Measurements from ENCODE around the gene KRTCAP2. TPM values are rescaled to one million over a fixed set of nuclear protein-coding genes. Genes with fewer than 3 reads are reported as not detected.

The KRTCAP2 gene
- total RNA-seq, 2 donors from 2014 or later: 111 to 236 TPM

DNA sequence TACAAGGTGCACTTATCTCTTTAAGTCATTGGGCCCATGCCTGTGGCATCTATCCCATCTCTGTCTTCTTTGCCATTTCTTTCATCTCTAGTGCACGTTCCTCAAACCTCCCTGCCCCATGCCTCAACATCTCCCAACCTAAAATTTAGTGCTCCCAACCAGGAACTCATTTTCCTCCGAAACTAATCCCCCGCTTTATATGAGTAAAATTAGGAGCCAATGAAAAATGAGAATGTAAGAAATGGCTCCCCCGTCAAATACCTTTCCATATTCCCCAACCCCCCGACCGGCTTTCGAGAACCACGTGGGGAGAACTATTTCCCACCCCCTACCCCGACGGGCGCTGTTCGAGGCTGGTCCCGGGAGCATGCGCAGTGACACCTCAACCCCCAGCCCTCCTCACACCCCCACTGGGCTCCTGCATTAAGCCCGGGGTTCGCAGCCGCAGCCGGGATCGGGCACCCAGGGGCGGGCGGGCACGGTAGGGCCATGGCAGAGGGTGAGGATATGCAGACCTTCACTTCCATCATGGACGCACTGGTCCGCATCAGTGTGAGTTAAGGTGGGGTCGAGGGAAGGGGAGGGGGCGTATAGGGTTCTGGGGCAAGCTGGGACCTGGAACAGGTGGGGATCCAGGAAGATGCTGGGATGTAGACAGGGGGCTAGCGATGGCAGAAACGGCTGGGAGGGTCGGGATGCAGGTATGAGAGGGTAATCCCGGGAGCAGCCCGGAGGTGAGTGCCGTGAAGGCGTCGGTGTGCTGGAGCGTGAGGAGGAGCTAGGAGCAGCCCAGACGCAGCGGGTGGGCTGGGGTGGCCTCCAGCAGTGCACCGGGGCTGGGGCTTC, 597 bp upstream of the KRTCAP2 start, which contains the start of gene TRIM46:
TSS of gene TRIM46 (plus strand) at position 372 of the 846 bp plus-strand sequence. CDS start at position 490, 118 bp downstream.
- Histone ChIP-seq H3K4me1 (replicated peaks) (no peaks in the 10 kb centered on the region), H3K36me3 (peaks cover 0 to 11% of the 10 kb centered on the region in 2 donors), H3K4me3 (peak within 1 kb of the TSS; percentile 61 to 78), H3K9me3 (no peaks in the 10 kb centered on the region), H3K27ac (peak within 1 kb of the TSS; percentile 86 to 89), H3K27me3 (replicated peaks; ENCODE audit: insufficient read depth) (peaks cover 2% of the 10 kb centered on the region)
- under 1% methylated on average over 38 of the region's 38 CpGs for WGBS
- intact Hi-C loops (cut with DNase I): no loop called here
- TF ChIP-seq, protein P1, sequence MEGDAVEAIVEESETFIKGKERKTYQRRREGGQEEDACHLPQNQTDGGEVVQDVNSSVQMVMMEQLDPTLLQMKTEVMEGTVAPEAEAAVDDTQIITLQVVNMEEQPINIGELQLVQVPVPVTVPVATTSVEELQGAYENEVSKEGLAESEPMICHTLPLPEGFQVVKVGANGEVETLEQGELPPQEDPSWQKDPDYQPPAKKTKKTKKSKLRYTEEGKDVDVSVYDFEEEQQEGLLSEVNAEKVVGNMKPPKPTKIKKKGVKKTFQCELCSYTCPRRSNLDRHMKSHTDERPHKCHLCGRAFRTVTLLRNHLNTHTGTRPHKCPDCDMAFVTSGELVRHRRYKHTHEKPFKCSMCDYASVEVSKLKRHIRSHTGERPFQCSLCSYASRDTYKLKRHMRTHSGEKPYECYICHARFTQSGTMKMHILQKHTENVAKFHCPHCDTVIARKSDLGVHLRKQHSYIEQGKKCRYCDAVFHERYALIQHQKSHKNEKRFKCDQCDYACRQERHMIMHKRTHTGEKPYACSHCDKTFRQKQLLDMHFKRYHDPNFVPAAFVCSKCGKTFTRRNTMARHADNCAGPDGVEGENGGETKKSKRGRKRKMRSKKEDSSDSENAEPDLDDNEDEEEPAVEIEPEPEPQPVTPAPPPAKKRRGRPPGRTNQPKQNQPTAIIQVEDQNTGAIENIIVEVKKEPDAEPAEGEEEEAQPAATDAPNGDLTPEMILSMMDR (IDR thresholded peaks at IDR 0.05): no peak
- TF ChIP-seq POLR2AphosphoS5 (IDR thresholded peaks at IDR 0.05) (no peak), POLR2A (IDR thresholded peaks at IDR 0.05) (no peak)
- DNase-seq (ENCODE audit: low spot score): no peak

DNA sequence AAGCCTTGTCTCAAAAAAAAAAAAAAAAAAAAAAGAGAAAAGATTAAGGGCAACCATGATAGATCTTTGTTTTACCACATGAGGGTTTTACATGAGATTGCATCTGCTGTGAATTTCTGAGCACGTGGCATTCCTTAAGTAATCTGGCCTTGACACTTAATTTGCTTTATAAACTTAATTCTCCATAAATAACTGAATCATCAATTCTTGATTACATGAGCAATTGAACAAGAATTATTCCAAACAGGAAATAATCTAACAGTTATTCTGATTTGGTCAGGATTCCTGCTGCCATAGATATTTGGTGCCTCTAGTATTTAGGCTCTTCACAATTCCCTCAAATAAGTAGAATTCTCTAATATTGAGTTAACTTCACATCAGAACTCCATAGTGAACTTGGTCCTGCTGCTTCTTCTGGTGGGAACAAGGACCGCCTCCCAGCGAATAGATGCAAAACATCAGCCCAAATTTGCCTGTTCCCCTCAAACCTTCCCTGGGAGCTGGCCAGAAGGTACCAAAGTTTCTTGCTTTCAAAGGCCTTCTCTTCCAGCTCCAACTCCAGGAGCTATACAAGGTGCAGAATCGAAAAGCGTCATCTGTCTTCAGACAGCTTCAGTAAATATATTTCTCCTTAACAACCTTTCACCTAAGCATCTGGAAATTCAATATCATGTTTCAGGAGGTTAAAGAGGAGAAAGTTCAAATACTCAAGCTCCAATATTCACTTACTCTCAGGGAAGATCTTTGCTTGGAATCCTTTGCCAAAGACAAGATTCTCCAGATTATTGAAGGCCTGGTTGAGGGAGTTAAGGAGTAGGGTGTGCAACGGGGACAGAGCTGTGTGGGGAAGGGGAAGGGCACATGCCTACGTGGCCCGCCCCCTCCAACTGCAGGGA, 1.0 kb downstream of the KRTCAP2 start:
- intact Hi-C loops (cut with DNase I): no loop called here
- peaks cover 0 to 11% of the 10 kb centered on the region in 2 donors for H3K36me3 ChIP-seq
- peak overlapping the region; percentile 86 to 89 for H3K27ac ChIP-seq
- H3K4me1 ChIP-seq (replicated peaks): peaks cover 3% of the 10 kb centered on the region
- WGBS: 44% methylated on average over 8 of the region's 8 CpGs
- no peak for TF ChIP-seq POLR2A (IDR thresholded peaks at IDR 0.05)
- TF ChIP-seq, protein P1 (IDR thresholded peaks at IDR 0.05): no peak
- no peak for TF ChIP-seq POLR2AphosphoS5 (IDR thresholded peaks at IDR 0.05)
- peak overlapping the region; percentile 61 to 78 for H3K4me3 ChIP-seq
- peaks cover 2% of the 10 kb centered on the region for H3K27me3 ChIP-seq (replicated peaks; ENCODE audit: insufficient read depth)
- no peaks in the 10 kb centered on the region for H3K9me3 ChIP-seq
- no peak for DNase-seq (ENCODE audit: low spot score)

DNA sequence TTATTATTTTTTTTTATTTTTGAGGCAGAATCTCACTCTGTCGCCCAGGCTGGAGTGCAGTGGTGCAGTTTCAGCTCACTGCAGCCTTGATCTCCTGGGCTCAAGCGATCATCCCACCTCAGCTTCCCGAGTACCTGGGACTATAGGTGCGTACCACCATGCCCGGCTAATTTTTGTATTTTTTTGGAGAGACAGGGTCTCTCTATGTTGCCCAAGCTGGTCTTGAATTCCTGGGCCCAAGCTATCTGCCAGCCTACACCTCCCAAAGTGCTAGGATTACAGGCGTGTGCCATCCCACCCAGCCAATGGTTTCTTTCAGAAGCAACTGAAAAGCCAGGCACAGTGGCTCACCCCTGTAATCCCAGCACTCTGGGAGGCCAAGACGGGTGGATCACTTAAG, 2.3 kb downstream of the KRTCAP2 start:
- no peak overlapping the region for H3K4me3 ChIP-seq
- intact Hi-C loops (cut with DNase I): no loop called here
- H3K36me3 ChIP-seq: peaks cover 0 to 11% of the 10 kb centered on the region in 2 donors
- no peaks in the 10 kb centered on the region for H3K9me3 ChIP-seq
- H3K4me1 ChIP-seq (replicated peaks): peaks cover 3% of the 10 kb centered on the region
- DNase-seq (ENCODE audit: low spot score): no peak
- H3K27me3 ChIP-seq (replicated peaks; ENCODE audit: insufficient read depth): peaks cover 2% of the 10 kb centered on the region
- TF ChIP-seq POLR2A (IDR thresholded peaks at IDR 0.05) (no peak), POLR2AphosphoS5 (IDR thresholded peaks at IDR 0.05) (no peak)
- TF ChIP-seq, protein P1 (IDR thresholded peaks at IDR 0.05): no peak
- WGBS: 91% methylated on average over 7 of the region's 7 CpGs
- no peak overlapping the region for H3K27ac ChIP-seq

DNA sequence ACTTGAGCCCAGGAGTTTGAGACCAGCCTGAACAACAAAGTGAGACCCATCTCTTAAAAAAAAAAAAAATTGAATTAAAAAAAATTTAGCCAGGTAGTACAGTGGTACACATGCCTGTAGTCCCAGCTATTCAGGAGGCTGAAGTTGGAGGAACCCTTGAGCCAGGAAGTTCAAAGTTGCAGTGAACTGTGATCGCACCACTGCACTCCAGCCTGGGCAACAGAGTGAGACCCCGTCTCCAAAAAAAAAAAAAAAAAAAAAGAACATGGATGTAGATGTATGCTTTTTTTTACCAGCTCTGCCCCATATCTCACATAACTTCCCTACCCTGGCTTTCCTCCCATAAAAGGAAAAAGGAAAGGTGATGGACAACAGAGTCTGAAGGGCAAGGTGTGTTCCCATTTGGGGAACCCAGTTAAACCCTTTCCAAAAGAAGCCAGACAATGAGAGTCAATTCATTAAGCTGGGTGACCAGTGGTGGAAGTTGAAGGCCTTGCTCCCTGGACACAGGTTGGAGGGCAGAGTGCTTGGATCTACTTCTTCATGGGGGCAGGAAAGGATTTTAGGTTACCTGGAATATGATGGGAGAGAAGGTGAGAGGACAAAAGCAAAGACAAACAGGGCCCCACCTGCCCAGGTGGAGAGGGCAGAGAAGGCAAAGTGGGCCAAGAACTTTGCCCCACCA, 2.9 kb downstream of the KRTCAP2 start:
- TF ChIP-seq, protein P1 (IDR thresholded peaks at IDR 0.05): no peak
- no peak for TF ChIP-seq POLR2AphosphoS5 (IDR thresholded peaks at IDR 0.05)
- no peak for TF ChIP-seq POLR2A (IDR thresholded peaks at IDR 0.05)
- whole genome bisulfite sequencing: 89% methylated on average over 2 of the region's 2 CpGs
- intact Hi-C loops (cut with DNase I): no loop called here
- no peak for DNase-seq (ENCODE audit: low spot score)
- Histone ChIP-seq H3K4me1 (replicated peaks) (peaks cover 3% of the 10 kb centered on the region), H3K9me3 (no peaks in the 10 kb centered on the region), H3K27ac (no peak overlapping the region), H3K27me3 (replicated peaks; ENCODE audit: insufficient read depth) (peaks cover 2% of the 10 kb centered on the region), H3K4me3 (no peak overlapping the region), H3K36me3 (peaks cover 0 to 11% of the 10 kb centered on the region in 2 donors)

Measured in prostate gland (tissue), 2 donors.